Activated naive CD8-positive, alpha-beta T cell treated with anti-CD3 and anti-CD28 coated beads, Interleukin-2, amount 10 ng/mL, durations not matched to agents 7 days and 5 days (primary cell): ENCODE results near the gene ESPNL. TPM values are rescaled to one million over a fixed set of nuclear protein-coding genes. Genes with fewer than 3 reads are reported as not detected.
A peak's percentile ranks its signal among the peaks of the same experiment; 100 is the strongest.
"Not testable (repeated sequence)": the region's sequence is repeated elsewhere in the genome, so short reads cannot be mapped to it uniquely, and the experiment has no call there.

Experiments
- ATAC-seq: fragments of 150-1000 bp; cut with Tn5 transposase; one replicate; pipeline ENCODE4 v1.10.0; 2021; ENCODE audit warnings: low read depth, moderate library complexity
- POLR2A ChIA-PET: fragments of 350-600 bp; sonication (Branson Sonifier 250); formaldehyde crosslinking; loops from one replicate; lab custom pipeline; 2021; ENCODE audit warnings: antibody characterized with exemption; lab: Charles Lee
- DNase-seq: peaks from one replicate; pipeline ENCODE4 v3.0.0; 2021
- H3K27ac Mint-ChIP-seq: one replicate; pipeline ENCODE4 v1.8.0; 2022; ENCODE audit warnings: mild to moderate bottlenecking, mixed read lengths
- H3K27me3 Mint-ChIP-seq: one replicate; pipeline ENCODE4 v1.8.0; 2022; ENCODE audit warnings: mild to moderate bottlenecking, moderate library complexity, mixed read lengths
- H3K36me3 Mint-ChIP-seq: one replicate; pipeline ENCODE4 v1.8.0; 2021; ENCODE audit warnings: mild to moderate bottlenecking, mixed read lengths
- H3K4me1 Mint-ChIP-seq: one replicate; pipeline ENCODE4 v1.8.0; 2021; ENCODE audit warnings: mixed read lengths
- H3K4me3 Mint-ChIP-seq: one replicate; pipeline ENCODE4 v1.8.0; 2022; ENCODE audit warnings: mild to moderate bottlenecking, moderate library complexity, mixed read lengths
- H3K9me3 Mint-ChIP-seq: one replicate; pipeline ENCODE4 v1.8.0; 2021; ENCODE audit warnings: mixed read lengths
- total RNA-seq, 2 experiments: library from RNA; stranded (reverse); gene quantifications; one replicate each; pipeline ENCODE4 v1.2.3, GENCODE V29; 2021

The ESPNL gene
- total RNA-seq, 2 experiments from 2014 or later: 0.09 to 0.11 TPM

DNA sequence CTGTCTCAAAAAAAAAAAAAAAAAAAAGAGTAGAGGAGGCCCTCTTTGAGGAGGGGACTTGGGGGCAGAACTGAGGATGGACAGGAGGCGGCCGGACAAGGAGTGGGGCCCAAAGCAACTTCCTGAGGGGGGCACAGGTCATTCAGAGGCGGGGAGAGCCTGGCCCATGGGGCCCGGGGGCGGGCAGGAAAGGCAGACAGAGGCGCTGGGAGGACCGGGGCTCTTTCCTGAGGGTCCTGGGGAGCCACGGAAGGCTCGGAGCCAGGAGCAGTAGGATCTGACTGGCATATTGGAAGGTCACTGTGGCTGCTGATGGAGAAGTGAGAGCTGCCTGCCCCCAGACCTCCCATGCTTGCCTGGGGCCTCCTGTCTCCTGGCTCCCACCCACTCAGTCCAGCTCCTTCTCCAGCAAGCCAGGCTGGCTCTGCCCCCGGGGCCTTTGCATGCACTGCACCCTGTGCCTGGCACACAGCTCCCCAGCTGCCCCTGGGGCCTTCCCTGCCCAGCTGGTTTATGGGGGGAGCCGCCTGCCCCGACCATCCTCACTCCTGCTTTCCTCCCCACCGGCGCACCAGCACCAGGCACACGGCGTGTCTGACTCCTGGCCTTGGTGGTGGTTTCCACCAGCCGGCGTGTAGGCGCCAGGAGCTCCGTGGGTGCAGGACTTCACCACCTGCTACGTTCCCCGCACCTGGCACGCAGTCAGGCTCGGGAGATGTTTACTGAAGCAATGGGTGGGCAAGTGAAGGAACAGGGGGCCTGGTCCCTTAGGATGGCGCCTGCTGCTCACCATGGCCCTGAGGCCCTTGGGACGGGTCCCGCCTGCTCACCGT lies 5.6 kb downstream of the ESPNL start:
- H3K36me3 Mint-ChIP-seq: no peaks in the 10 kb centered on the region
- H3K27me3 Mint-ChIP-seq: no peaks in the 10 kb centered on the region
- peak; percentile 23 for DNase-seq
- no peaks in the 10 kb centered on the region for H3K9me3 Mint-ChIP-seq
- ATAC-seq: no peak
- H3K4me1 Mint-ChIP-seq: peaks cover 10% of the 10 kb centered on the region
- POLR2A ChIA-PET: no interaction called here
- H3K4me3 Mint-ChIP-seq: no peak overlapping the region
- no peak overlapping the region for H3K27ac Mint-ChIP-seq

DNA sequence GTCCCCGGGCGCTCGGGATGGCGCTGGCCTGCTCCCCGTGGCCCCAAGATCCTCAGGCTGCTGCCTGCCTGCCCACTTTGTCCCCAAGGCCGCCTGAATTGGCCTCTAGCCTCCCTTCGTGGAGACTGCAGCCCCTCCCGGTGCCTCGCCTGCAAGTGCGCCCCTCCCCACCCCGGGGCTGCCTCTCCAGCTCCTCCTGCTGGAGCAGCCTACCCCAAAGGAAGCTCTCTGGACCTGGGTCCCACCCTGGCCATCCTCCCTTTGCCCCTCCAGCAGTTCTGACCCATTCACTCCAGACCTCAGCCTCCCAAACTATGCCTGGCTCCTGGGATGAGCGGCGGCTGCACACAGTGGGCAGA lies 6.2 kb downstream of the ESPNL start:
- no peak for ATAC-seq
- POLR2A ChIA-PET: no interaction called here
- Mint-ChIP-seq H3K36me3 (no peaks in the 10 kb centered on the region), H3K27me3 (no peaks in the 10 kb centered on the region), H3K4me1 (peaks cover 10% of the 10 kb centered on the region), H3K27ac (no peak overlapping the region), H3K4me3 (no peak overlapping the region), H3K9me3 (no peaks in the 10 kb centered on the region)
- DNase-seq: no peak

- Mint-ChIP-seq H3K27me3 (no peaks in the 10 kb centered on the region), H3K27ac (peak overlapping the region; percentile 60), H3K4me3 (no peak overlapping the region), H3K9me3 (no peaks in the 10 kb centered on the region), H3K4me1 (peaks cover 10% of the 10 kb centered on the region), H3K36me3 (no peaks in the 10 kb centered on the region)
- DNase-seq (peak; percentile 32), ATAC-seq (no peak)
- POLR2A ChIA-PET: no interaction called here
Observed at GRCh38 chr2:238106698-238107524, 6.8 kb downstream of the ESPNL start.

- POLR2A ChIA-PET: no interaction called here
- H3K9me3 Mint-ChIP-seq: peaks cover 1% of the 10 kb centered on the region
- no peaks in the 10 kb centered on the region for H3K36me3 Mint-ChIP-seq
- no peak overlapping the region for H3K4me3 Mint-ChIP-seq
- H3K4me1 Mint-ChIP-seq: peaks cover 10% of the 10 kb centered on the region
- peak overlapping the region; percentile 54 for H3K27ac Mint-ChIP-seq
- H3K27me3 Mint-ChIP-seq: no peaks in the 10 kb centered on the region
- peak; percentile 25 for DNase-seq
- no peak for ATAC-seq
Observed at GRCh38 chr2:238107525-238108422, 7.6 kb downstream of the ESPNL start.

DNA sequence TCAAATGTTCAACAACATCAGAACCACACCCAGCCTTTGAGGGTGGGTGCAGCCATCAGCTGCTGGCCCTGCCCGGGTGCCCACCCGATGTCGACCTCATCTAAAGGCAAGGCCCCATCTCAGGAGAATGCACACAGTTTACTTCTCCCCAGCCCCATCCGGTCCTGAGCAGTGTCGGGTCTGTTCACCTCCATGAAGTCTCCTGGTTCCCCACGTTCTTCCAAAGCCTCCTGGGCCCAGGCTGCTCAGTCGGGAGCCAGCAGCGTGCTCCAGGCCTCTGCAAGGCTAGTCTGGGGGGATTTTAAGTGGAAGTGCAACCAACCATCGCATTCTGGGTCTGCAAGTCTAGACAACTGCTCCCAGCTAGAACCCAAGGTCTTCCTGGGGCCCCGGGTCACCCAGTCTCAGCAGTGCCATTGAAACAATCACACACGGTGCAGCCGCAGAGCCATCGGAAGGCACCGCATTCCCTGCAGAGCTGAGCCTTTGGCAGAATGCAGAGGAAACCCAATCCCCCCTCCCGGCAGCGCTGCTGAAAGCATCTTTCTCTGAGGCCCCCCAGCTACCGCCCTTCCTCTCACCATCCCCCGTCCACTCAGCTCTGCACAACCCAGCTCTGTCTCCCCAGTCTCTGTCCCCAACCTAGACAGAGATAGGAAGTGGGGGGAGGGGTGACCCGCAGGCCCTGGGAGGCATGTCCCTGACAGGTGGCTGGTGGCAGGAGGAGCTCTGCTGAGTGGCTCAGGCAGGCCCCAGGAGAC lies 8.5 kb downstream of the ESPNL start:
- H3K27me3 Mint-ChIP-seq: no peaks in the 10 kb centered on the region
- POLR2A ChIA-PET: no interaction called here
- DNase-seq (peak; percentile 64), ATAC-seq (peak; percentile 92)
- H3K4me3 Mint-ChIP-seq: peak overlapping the region; percentile 48
- no peaks in the 10 kb centered on the region for H3K36me3 Mint-ChIP-seq
- peaks cover 10% of the 10 kb centered on the region for H3K4me1 Mint-ChIP-seq
- peaks cover 7% of the 10 kb centered on the region for H3K9me3 Mint-ChIP-seq
- peak overlapping the region; percentile 84 for H3K27ac Mint-ChIP-seq

DNA sequence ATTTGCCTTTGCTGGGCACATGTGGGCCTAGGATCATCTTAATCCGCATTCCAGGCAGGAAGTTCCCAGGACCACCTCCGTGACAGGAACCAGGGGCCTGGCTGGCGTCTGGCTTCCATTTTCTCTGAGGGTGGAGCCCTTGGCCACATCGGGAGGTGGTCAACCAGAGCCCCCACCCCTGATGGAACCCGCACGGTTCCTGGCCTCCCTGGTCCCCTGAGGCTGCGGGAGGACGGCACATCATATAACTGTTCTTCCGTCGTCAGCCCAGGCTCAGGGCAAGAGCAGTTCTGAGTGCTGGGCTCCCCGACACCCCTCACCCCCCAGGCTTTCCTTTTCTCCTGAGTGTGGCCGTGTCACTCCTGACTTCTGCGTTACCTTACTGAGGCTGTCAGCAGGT lies 13.5 kb downstream of the ESPNL start:
- Mint-ChIP-seq H3K27ac (no peak overlapping the region), H3K27me3 (peaks cover 6% of the 10 kb centered on the region), H3K9me3 (peaks cover 7% of the 10 kb centered on the region), H3K4me1 (peaks cover 5% of the 10 kb centered on the region), H3K36me3 (peaks cover 1% of the 10 kb centered on the region), H3K4me3 (no peak overlapping the region)
- POLR2A ChIA-PET: no interaction called here
- ATAC-seq: no peak
- peak; percentile 13 for DNase-seq

DNA sequence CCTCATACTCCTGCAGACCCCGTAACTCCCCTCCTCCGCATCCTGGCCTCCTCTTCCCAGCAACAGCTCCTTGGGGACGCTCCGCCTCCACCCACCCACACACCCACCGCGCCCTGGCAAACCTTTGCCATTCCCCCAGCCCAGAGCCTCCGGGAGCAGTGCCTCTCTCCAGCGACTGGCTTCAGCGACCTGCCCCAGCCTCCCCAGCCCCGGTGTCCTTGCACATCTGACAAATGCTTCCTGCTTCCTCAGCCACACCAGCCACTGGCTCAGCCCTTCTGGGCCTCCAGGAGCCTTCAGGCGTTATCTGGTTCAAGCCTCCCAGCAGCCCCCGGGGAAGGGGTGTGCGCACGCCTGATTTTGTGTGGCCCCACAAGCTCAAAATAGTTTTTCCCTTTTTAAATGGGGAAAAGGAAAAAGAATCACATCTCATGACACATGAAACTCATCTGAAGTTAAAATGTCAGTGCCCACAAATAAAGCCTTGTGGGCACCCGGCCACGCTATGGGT lies 14.2 kb downstream of the ESPNL start:
- Mint-ChIP-seq H3K4me3 (no peak overlapping the region), H3K4me1 (no peaks in the 10 kb centered on the region), H3K36me3 (peaks cover 1% of the 10 kb centered on the region), H3K9me3 (peaks cover 7% of the 10 kb centered on the region), H3K27me3 (peaks cover 9% of the 10 kb centered on the region), H3K27ac (no peak overlapping the region)
- no peak for ATAC-seq
- peak; percentile 16 for DNase-seq
- POLR2A ChIA-PET: no interaction called here

DNA sequence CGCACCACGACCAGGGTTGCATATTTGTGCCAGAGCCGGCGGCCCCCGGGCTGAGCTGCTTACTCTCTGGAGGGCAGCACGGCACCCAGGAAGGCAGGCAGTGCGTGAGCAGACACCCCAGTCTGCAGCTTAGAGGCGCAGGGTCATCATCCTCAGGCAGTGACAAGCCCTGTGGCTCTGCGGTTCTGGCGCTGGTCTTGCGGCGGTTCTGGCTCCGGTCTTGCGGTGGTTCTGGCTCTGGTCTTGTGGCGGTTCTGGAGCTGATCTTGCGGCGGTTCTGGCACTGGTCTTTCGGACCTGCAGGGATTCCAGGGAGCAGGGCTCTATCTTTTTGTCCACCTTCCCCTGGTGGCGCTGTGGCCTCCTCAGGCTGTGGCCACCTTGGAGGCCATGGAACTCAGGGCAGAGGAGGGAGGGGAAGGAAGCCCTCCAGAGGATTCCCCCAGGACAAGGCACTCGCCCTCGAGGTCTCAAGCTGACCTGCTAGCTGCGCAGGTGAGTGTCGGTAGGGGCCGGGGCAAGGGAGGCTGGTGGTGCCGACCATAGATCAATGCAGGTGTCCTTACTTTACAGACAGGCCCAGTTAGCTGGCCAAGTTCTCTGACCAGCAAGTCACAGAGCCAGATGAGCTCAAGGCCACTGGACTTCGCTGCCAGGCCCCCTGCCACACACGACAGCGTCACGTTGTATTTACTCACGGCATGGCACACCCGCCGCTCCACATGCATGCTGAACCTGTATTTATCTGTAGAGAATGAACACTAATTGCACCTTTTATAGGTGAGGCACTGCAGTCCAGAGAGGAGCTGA lies 14.9 kb downstream of the ESPNL start:
- H3K36me3 Mint-ChIP-seq: peaks cover 1% of the 10 kb centered on the region
- POLR2A ChIA-PET: no interaction called here
- H3K27me3 Mint-ChIP-seq: peaks cover 9% of the 10 kb centered on the region
- ATAC-seq (no peak), DNase-seq (peak; percentile 10)
- peaks cover 7% of the 10 kb centered on the region for H3K9me3 Mint-ChIP-seq
- H3K27ac Mint-ChIP-seq: no peak overlapping the region
- H3K4me3 Mint-ChIP-seq: no peak overlapping the region
- H3K4me1 Mint-ChIP-seq: no peaks in the 10 kb centered on the region

DNA sequence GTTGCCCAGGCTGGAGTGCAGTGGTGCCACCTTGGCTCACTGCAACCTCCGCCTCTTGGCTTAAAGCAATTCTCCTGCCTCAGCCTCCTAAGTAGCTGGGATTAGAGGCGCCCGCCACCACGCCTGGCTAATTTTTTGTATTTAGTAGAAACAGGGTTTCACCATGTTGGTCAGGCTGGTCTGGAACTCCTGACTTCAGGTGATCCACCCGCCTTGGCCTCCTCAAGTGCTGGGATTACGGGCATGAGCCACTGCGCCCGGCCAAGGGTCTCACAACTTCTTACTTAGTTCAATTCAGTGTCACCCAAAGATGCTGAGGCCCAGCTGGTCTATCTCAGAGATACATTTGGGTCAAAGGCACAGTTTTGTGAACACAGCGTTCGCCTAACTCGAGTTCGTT lies 15.6 kb downstream of the ESPNL start:
- H3K4me1 Mint-ChIP-seq, H3K4me3 Mint-ChIP-seq, ATAC-seq, H3K36me3 Mint-ChIP-seq, DNase-seq, H3K27ac Mint-ChIP-seq, H3K27me3 Mint-ChIP-seq, POLR2A ChIA-PET, H3K9me3 Mint-ChIP-seq: not testable (repeated sequence)

DNA sequence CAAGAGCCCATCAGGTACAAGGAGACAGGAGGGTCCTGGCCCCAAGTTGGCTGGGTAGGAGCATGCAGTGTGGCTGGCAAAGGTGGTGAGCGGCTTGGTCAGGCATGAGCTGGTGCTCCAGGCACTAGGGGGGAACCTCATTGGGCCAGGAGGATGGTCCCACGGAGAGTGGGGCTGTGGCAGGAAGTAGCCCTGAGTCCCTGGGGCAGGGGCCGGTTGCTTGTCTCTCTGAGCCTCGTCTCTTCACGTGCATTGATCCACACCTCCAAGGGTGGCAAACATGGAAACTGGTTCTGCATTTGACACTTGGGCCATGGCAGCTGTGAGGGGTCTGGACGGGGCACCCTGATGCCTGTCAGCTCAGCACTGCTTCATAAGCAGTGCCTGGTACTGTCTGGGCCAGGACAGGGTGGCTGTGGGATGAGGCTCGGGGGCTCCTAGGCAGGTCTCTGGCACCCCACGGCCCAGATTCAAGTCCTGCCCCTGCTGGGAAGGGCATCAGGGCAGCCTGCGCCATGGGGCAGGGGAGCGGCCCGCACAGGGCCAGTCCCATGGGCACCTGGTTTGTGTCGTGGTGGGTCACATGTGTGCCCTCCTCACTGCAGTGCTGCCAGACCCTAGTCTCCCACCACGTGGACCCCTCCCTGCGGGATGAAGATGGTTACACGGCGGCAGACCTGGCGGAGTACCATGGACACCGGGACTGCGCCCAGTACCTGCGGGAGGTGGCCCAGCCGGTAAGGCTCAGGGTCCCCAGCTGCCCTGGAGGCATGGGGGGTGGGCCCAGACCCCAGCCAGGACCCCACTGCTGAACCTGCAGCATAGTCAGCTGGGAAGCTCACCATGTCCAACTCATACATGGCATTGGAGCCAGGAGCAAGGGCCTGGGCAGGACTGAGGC lies 16.4 kb downstream of the ESPNL start:
- H3K27ac Mint-ChIP-seq: no peak overlapping the region
- POLR2A ChIA-PET: no interaction called here
- H3K36me3 Mint-ChIP-seq: peaks cover 1% of the 10 kb centered on the region
- peaks cover 9% of the 10 kb centered on the region for H3K27me3 Mint-ChIP-seq
- DNase-seq (no peak), ATAC-seq (no peak)
- peaks cover 7% of the 10 kb centered on the region for H3K9me3 Mint-ChIP-seq
- H3K4me3 Mint-ChIP-seq: no peak overlapping the region
- no peaks in the 10 kb centered on the region for H3K4me1 Mint-ChIP-seq
